K562 (cell line): ENCODE results near the gene TMEM131L. TPM values are rescaled to one million over a fixed set of nuclear protein-coding genes. Genes with fewer than 3 reads are reported as not detected.

Source experiments
- CBX3 ChIP-seq, 2 experiments: IDR thresholded peaks; 1 replicate in 1 of 2; 2 replicates in 1 of 2; pipeline ENCODE4 v1.6.1; 2012; ENCODE audit warnings: inconsistent platforms in 2 of 2, low read length in 2 of 2, borderline replicate concordance in 1 of 2, control low read depth in 1 of 2
- CHD2 ChIP-seq: IDR thresholded peaks from 2 replicates; pipeline ENCODE4 v1.6.1; 2011; ENCODE audit warnings: low read depth, low read length
- ESRRA ChIP-seq: fragments of 450-650 bp; IDR thresholded peaks from 2 replicates; pipeline ENCODE4 v1.6.1; 2014; ENCODE audit warnings: low read depth, mild to moderate bottlenecking, moderate library complexity, borderline replicate concordance
- PURB ChIP-seq: sonication (generic); formaldehyde crosslinking; IDR thresholded peaks from 2 replicates; pipeline ENCODE4 v1.9.0; 2021; ENCODE audit warnings: low read depth, mild to moderate bottlenecking, missing genetic modification reagents
- SAFB2 ChIP-seq: fragments of 200-400 bp; formaldehyde crosslinking; IDR thresholded peaks from 2 replicates; pipeline ENCODE4 v1.6.1; 2018; ENCODE audit warnings: borderline replicate concordance, low read length, low read depth, moderate library complexity; ENCODE audit not compliant: severe bottlenecking
- TCF3 ChIP-seq: sonication (generic); formaldehyde crosslinking; IDR thresholded peaks from 2 replicates; pipeline ENCODE4 v1.4.0; 2020; ENCODE audit warnings: mild to moderate bottlenecking, missing genetic modification reagents
- TEAD2 ChIP-seq: fragments of 450-650 bp; IDR thresholded peaks from 2 replicates; pipeline ENCODE4 v1.6.1; 2016; ENCODE audit warnings: missing genetic modification characterization, control low read depth, missing compliant biosample characterization
- ZBED1 ChIP-seq: IDR thresholded peaks from 2 replicates; pipeline ENCODE4 v1.6.1; 2014
- ZBTB1 ChIP-seq: sonication (generic); formaldehyde crosslinking; IDR thresholded peaks from 2 replicates; pipeline ENCODE4 v1.8.1; 2023; ENCODE audit warnings: missing genetic modification reagents, low read depth, mild to moderate bottlenecking, borderline replicate concordance
- ZNF239 ChIP-seq: fragments of 250-450 bp; sonication (Bioruptor Pico); IDR thresholded peaks from 2 replicates; pipeline ENCODE4 v1.4.0; 2020; ENCODE audit warnings: mild to moderate bottlenecking
- ZNF41 ChIP-seq: fragments of 250-450 bp; sonication (Bioruptor Pico); conservative IDR thresholded peaks from 2 replicates; pipeline ENCODE4 v1.4.0; 2020; ENCODE audit warnings: mild to moderate bottlenecking
- polyA plus RNA-seq, 8 experiments: library from polyadenylated mRNA; depleted of rRNA in 4 of 8; stranded (reverse) in 5 of 8; unstranded in 3 of 8; fragments of >200 nt; fragmentation: Nextera tagmentation in 2 of 8; fragmentation: Illumina TruSeq in 1 of 8; extraction: Ambion mirVana in 2 of 8; extraction: Trizol in 1 of 8; gene quantifications; 2 replicates each; pipeline versions ENCODE4 v1.2.1 to v1.2.3, GENCODE V29; 2011 to 2014; ENCODE audit warnings: inconsistent platforms in 1 of 8, missing spikeins in 1 of 8
- total RNA-seq, 7 experiments: library from RNA; depleted of rRNA in 6 of 7; stranded (reverse); fragments of >200 nt in 6 of 7; fragmentation: Illumina TruSeq in 2 of 7; extraction: Trizol in 2 of 7; gene quantifications; 2 replicates each; pipeline versions ENCODE4 v1.2.1 to v1.2.3, GENCODE V29; 2011 to 2021; ENCODE audit warnings: low replicate concordance in 1 of 7
- TF ChIP-seq, protein P1 (sequence below), 3 experiments: fragments of 200-800 bp in 1 of 3; fragments of 250-450 bp in 1 of 3; fragments of 450-650 bp in 1 of 3; sonication (Bioruptor Pico) in 1 of 3; sonication (Bioruptor generic) in 1 of 3; formaldehyde crosslinking in 1 of 3; IDR thresholded peaks; 2 replicates each; pipeline versions ENCODE4 v1.6.1 to v1.8.0; 2016 to 2022; ENCODE audit warnings: mild to moderate bottlenecking in 2 of 3, missing genetic modification characterization in 2 of 3, missing compliant biosample characterization in 1 of 3, moderate library complexity in 1 of 3
- TF ChIP-seq, protein P2 (sequence below): sonication (generic); formaldehyde crosslinking; IDR thresholded peaks from 2 replicates; pipeline ENCODE4 v1.8.0; 2022; ENCODE audit warnings: mild to moderate bottlenecking, missing genetic modification reagents
- TF ChIP-seq, protein P3 (sequence below), 2 experiments: fragments of 450-650 bp; IDR thresholded peaks; 2 replicates each; pipeline ENCODE4 v1.6.1; 2018; ENCODE audit warnings: mild to moderate bottlenecking in 2 of 2, low read depth in 1 of 2; ENCODE audit not compliant: partially characterized antibody in 2 of 2
- TF ChIP-seq, protein P4 (sequence below): fragments of 450-650 bp; IDR thresholded peaks from 2 replicates; pipeline ENCODE4 v1.6.1; 2017; ENCODE audit warnings: antibody characterized with exemption, mild to moderate bottlenecking

TMEM131L gene
- total and polyA plus RNA-seq, 9 of the 15 experiments (the other 6 are each of a cell fraction or from before 2014, with no cell fraction given) = 1.2 to 20.8 (median 12.9) TPM

DNA sequence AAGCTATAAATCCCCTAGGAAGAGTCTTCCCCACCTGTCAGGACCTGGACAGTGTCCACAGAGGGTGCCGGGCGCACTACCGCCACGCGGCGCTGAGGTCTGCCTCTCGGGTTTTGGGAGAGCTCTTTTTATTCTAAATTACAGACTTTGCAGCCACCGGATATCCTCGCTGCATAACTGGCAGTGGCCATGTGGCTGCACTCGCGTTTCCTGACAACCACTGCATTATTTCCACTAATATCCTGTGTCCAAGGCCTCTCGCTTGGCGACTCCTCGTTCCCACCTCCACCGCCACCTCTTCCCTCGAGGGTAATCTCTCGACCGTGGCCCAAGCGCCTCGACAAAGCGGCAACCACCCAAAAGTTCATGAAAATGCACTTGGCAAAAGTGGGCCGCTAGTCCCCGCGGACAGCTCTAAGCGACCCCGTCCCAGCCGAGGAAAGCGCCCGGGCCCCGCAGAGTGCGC is 512 bp upstream of the TMEM131L start (continued):
- TF ChIP-seq, protein P1, sequence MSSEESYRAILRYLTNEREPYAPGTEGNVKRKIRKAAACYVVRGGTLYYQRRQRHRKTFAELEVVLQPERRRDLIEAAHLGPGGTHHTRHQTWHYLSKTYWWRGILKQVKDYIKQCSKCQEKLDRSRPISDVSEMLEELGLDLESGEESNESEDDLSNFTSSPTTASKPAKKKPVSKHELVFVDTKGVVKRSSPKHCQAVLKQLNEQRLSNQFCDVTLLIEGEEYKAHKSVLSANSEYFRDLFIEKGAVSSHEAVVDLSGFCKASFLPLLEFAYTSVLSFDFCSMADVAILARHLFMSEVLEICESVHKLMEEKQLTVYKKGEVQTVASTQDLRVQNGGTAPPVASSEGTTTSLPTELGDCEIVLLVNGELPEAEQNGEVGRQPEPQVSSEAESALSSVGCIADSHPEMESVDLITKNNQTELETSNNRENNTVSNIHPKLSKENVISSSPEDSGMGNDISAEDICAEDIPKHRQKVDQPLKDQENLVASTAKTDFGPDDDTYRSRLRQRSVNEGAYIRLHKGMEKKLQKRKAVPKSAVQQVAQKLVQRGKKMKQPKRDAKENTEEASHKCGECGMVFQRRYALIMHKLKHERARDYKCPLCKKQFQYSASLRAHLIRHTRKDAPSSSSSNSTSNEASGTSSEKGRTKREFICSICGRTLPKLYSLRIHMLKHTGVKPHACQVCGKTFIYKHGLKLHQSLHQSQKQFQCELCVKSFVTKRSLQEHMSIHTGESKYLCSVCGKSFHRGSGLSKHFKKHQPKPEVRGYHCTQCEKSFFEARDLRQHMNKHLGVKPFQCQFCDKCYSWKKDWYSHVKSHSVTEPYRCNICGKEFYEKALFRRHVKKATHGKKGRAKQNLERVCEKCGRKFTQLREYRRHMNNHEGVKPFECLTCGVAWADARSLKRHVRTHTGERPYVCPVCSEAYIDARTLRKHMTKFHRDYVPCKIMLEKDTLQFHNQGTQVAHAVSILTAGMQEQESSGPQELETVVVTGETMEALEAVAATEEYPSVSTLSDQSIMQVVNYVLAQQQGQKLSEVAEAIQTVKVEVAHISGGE (CRISPR knock-in tag; IDR thresholded peaks at IDR 0.05) = no peak
- TF ChIP-seq, protein P2, sequence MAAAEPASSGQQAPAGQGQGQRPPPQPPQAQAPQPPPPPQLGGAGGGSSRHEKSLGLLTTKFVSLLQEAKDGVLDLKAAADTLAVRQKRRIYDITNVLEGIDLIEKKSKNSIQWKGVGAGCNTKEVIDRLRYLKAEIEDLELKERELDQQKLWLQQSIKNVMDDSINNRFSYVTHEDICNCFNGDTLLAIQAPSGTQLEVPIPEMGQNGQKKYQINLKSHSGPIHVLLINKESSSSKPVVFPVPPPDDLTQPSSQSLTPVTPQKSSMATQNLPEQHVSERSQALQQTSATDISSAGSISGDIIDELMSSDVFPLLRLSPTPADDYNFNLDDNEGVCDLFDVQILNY = no peak
- peak in 1 of 2 experiments; percentile 5; a peak in 1 of 3 replicates for TF ChIP-seq CBX3 (IDR thresholded peaks at IDR 0.05; ENCODE audit: borderline replicate concordance in 1 of 2, low read length in 2 of 2)
- TF ChIP-seq TCF3 (CRISPR knock-in tag) = 0 out of 2 replicates have a peak, but pooled peaks have one; percentile 14
- TF ChIP-seq, protein P3, sequence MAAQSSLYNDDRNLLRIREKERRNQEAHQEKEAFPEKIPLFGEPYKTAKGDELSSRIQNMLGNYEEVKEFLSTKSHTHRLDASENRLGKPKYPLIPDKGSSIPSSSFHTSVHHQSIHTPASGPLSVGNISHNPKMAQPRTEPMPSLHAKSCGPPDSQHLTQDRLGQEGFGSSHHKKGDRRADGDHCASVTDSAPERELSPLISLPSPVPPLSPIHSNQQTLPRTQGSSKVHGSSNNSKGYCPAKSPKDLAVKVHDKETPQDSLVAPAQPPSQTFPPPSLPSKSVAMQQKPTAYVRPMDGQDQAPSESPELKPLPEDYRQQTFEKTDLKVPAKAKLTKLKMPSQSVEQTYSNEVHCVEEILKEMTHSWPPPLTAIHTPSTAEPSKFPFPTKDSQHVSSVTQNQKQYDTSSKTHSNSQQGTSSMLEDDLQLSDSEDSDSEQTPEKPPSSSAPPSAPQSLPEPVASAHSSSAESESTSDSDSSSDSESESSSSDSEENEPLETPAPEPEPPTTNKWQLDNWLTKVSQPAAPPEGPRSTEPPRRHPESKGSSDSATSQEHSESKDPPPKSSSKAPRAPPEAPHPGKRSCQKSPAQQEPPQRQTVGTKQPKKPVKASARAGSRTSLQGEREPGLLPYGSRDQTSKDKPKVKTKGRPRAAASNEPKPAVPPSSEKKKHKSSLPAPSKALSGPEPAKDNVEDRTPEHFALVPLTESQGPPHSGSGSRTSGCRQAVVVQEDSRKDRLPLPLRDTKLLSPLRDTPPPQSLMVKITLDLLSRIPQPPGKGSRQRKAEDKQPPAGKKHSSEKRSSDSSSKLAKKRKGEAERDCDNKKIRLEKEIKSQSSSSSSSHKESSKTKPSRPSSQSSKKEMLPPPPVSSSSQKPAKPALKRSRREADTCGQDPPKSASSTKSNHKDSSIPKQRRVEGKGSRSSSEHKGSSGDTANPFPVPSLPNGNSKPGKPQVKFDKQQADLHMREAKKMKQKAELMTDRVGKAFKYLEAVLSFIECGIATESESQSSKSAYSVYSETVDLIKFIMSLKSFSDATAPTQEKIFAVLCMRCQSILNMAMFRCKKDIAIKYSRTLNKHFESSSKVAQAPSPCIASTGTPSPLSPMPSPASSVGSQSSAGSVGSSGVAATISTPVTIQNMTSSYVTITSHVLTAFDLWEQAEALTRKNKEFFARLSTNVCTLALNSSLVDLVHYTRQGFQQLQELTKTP (IDR thresholded peaks at IDR 0.05; ENCODE audit: low read depth in 1 of 2, partially characterized antibody in 2 of 2) = peak in 1 of 2 experiments; percentile 87
- TF ChIP-seq TEAD2 (tag) = no peak
- TF ChIP-seq, protein P4, sequence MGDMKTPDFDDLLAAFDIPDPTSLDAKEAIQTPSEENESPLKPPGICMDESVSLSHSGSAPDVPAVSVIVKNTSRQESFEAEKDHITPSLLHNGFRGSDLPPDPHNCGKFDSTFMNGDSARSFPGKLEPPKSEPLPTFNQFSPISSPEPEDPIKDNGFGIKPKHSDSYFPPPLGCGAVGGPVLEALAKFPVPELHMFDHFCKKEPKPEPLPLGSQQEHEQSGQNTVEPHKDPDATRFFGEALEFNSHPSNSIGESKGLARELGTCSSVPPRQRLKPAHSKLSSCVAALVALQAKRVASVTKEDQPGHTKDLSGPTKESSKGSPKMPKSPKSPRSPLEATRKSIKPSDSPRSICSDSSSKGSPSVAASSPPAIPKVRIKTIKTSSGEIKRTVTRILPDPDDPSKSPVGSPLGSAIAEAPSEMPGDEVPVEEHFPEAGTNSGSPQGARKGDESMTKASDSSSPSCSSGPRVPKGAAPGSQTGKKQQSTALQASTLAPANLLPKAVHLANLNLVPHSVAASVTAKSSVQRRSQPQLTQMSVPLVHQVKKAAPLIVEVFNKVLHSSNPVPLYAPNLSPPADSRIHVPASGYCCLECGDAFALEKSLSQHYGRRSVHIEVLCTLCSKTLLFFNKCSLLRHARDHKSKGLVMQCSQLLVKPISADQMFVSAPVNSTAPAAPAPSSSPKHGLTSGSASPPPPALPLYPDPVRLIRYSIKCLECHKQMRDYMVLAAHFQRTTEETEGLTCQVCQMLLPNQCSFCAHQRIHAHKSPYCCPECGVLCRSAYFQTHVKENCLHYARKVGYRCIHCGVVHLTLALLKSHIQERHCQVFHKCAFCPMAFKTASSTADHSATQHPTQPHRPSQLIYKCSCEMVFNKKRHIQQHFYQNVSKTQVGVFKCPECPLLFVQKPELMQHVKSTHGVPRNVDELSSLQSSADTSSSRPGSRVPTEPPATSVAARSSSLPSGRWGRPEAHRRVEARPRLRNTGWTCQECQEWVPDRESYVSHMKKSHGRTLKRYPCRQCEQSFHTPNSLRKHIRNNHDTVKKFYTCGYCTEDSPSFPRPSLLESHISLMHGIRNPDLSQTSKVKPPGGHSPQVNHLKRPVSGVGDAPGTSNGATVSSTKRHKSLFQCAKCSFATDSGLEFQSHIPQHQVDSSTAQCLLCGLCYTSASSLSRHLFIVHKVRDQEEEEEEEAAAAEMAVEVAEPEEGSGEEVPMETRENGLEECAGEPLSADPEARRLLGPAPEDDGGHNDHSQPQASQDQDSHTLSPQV = peak; percentile 96
- TF ChIP-seq PURB (CRISPR knock-in tag) = no peak
- TF ChIP-seq ESRRA = no peak
- no peak for TF ChIP-seq ZNF239 (CRISPR knock-in tag)
- TF ChIP-seq ZNF41 (CRISPR knock-in tag) = no peak
- 0 out of 2 replicates have a peak, but pooled peaks have one; percentile 24 for TF ChIP-seq CHD2
- peak; percentile 79 for TF ChIP-seq ZBTB1
- no peak for TF ChIP-seq SAFB2
- no peak for TF ChIP-seq ZBED1
